Liver (tissue), 9 donors: ENCODE results near the gene LMCD1. TPM values are rescaled to one million over a fixed set of nuclear protein-coding genes. Genes with fewer than 3 reads are reported as not detected.

Source experiments
- DNase-seq: peaks from one replicate; pipeline ENCODE4 v3.0.0-alpha.2; 2017; ENCODE audit warnings: low spot score
- H3K27ac ChIP-seq, 2 donors: one replicate each; pipeline ENCODE4 v1.7.0; 2013; ENCODE audit warnings: inconsistent platforms in 2 of 2, low read length in 2 of 2, control low read depth in 1 of 2, low read depth in 1 of 2, mild to moderate bottlenecking in 1 of 2
- H3K27me3 ChIP-seq, 4 donors: one replicate each; pipeline versions ENCODE4 v1.6.1 to v1.7.0; 2013; ENCODE audit warnings: low read length in 3 of 4, inconsistent platforms in 1 of 4, mild to moderate bottlenecking in 1 of 4, moderate library complexity in 1 of 4; ENCODE audit not compliant: control insufficient read depth in 4 of 4, insufficient read depth in 4 of 4
- H3K36me3 ChIP-seq, 4 donors: one replicate each; pipeline versions ENCODE4 v1.6.1 to v1.7.0; 2013; ENCODE audit warnings: low read length in 3 of 4, mild to moderate bottlenecking in 3 of 4, low read depth in 1 of 4, moderate library complexity in 1 of 4; ENCODE audit not compliant: control insufficient read depth in 4 of 4, insufficient read depth in 3 of 4
- H3K4me1 ChIP-seq, 4 donors: one replicate each; pipeline versions ENCODE4 v1.6.1 to v1.7.0; 2013; ENCODE audit warnings: low read length in 3 of 4, mild to moderate bottlenecking in 3 of 4, moderate library complexity in 1 of 4; ENCODE audit not compliant: control insufficient read depth in 4 of 4, insufficient read depth in 4 of 4
- H3K4me3 ChIP-seq, 3 donors: one replicate each; pipeline versions ENCODE4 v1.6.1 to v1.7.0; 2013; ENCODE audit warnings: low read length in 3 of 3, control low read depth in 1 of 3, low read depth in 1 of 3, mild to moderate bottlenecking in 1 of 3
- H3K9ac ChIP-seq, 2 donors: one replicate each; pipeline ENCODE4 v1.7.0; 2013; ENCODE audit warnings: low read length in 2 of 2, mild to moderate bottlenecking in 2 of 2, moderate library complexity in 2 of 2, control low read depth in 1 of 2, low read depth in 1 of 2
- H3K9me3 ChIP-seq, 4 donors: one replicate each; pipeline versions ENCODE4 v1.6.1 to v1.7.0; 2013; ENCODE audit warnings: low read length in 3 of 4; ENCODE audit not compliant: control insufficient read depth in 4 of 4
- CTCF ChIP-seq: fragments of 150-350 bp; IDR thresholded peaks from 2 replicates; pipeline ENCODE4 v1.5.1; 2017; ENCODE audit warnings: improper control_type of control experiment, low read depth, low read length; ENCODE audit not compliant: missing input control
- FOXA1 ChIP-seq: IDR thresholded peaks from 2 replicates; pipeline ENCODE4 v1.6.1; 2016; ENCODE audit warnings: antibody characterized with exemption
- FOXA2 ChIP-seq: IDR thresholded peaks from 2 replicates; pipeline ENCODE4 v1.6.1; 2016; ENCODE audit warnings: antibody characterized with exemption
- JUND ChIP-seq, 2 donors: IDR thresholded peaks; 2 replicates each; pipeline ENCODE4 v1.6.1; 2016; ENCODE audit warnings: antibody characterized with exemption in 2 of 2
- MAX ChIP-seq: IDR thresholded peaks from 2 replicates; pipeline ENCODE4 v1.6.1; 2016; ENCODE audit warnings: antibody characterized with exemption
- RAD21 ChIP-seq, 2 donors: IDR thresholded peaks; 2 replicates each; pipeline ENCODE4 v1.6.1; 2016; ENCODE audit warnings: antibody characterized with exemption in 2 of 2, mild to moderate bottlenecking in 2 of 2
- RXRA ChIP-seq, 2 donors: IDR thresholded peaks; 2 replicates each; pipeline ENCODE4 v1.6.1; 2017 to 2018; ENCODE audit warnings: antibody characterized with exemption in 2 of 2, mild to moderate bottlenecking in 1 of 2
- TAF1 ChIP-seq: conservative IDR thresholded peaks from 2 replicates; pipeline ENCODE4 v1.6.1; 2016; ENCODE audit warnings: antibody characterized with exemption, mild to moderate bottlenecking
- YY1 ChIP-seq: IDR thresholded peaks from 2 replicates; pipeline ENCODE4 v1.6.1; 2016; ENCODE audit warnings: antibody characterized with exemption, mild to moderate bottlenecking
- ZBTB33 ChIP-seq: IDR thresholded peaks from 2 replicates; pipeline ENCODE4 v1.6.1; 2016; ENCODE audit warnings: antibody characterized with exemption
- WGBS: extraction: QIAGEN DNeasy Blood & Tissue Kit; methylation state at CpG from one replicate; pipeline ENCODE4 v1.1.7; 2013; 5-methylcytosine and 5-hydroxymethylcytosine counted together
- polyA plus RNA-seq, 2 donors: library from polyadenylated mRNA; stranded (reverse) in 1 of 2; unstranded in 1 of 2; fragments of 200-250 nt in 1 of 2; fragments of >200 nt in 1 of 2; fragmentation: Nextera tagmentation in 1 of 2; extraction: Ambion mirVana in 1 of 2; gene quantifications; one replicate each; pipeline versions ENCODE4 v1.2.1 to v1.2.3, GENCODE V29; 2013 to 2015
- total RNA-seq, 2 donors: library from RNA; depleted of rRNA; stranded (reverse); fragments of >200 nt; gene quantifications; one replicate each; pipeline ENCODE4 v1.2.3, GENCODE V29; 2014
- TF ChIP-seq, protein P1 (sequence below): IDR thresholded peaks from 2 replicates; pipeline ENCODE4 v1.6.1; 2016; ENCODE audit warnings: antibody characterized with exemption, mild to moderate bottlenecking
- donor health status: healthy.
- donor health status: healthy.
- donor health status: healthy.
- donor health status: healthy.
- donor health status: healthy.

Gene LMCD1
- total and polyA plus RNA-seq, 4 donors: 3.1 to 8.3 (median 6.0) TPM

- H3K27me3 ChIP-seq: no peaks in the 10 kb centered on the region
- no peaks in the 10 kb centered on the region for H3K36me3 ChIP-seq
- H3K4me1 ChIP-seq: peaks cover 0 to 8% (median under 1%) of the 10 kb centered on the region in 4 donors
- H3K9me3 ChIP-seq: no peaks in the 10 kb centered on the region
- TF ChIP-seq RXRA (IDR thresholded peaks at IDR 0.05) (no peak), FOXA1 (no peak), MAX (no peak), JUND (IDR thresholded peaks at IDR 0.05) (no peak), CTCF (no peak), FOXA2 (no peak), ZBTB33 (no peak)
- TF ChIP-seq, protein P1, sequence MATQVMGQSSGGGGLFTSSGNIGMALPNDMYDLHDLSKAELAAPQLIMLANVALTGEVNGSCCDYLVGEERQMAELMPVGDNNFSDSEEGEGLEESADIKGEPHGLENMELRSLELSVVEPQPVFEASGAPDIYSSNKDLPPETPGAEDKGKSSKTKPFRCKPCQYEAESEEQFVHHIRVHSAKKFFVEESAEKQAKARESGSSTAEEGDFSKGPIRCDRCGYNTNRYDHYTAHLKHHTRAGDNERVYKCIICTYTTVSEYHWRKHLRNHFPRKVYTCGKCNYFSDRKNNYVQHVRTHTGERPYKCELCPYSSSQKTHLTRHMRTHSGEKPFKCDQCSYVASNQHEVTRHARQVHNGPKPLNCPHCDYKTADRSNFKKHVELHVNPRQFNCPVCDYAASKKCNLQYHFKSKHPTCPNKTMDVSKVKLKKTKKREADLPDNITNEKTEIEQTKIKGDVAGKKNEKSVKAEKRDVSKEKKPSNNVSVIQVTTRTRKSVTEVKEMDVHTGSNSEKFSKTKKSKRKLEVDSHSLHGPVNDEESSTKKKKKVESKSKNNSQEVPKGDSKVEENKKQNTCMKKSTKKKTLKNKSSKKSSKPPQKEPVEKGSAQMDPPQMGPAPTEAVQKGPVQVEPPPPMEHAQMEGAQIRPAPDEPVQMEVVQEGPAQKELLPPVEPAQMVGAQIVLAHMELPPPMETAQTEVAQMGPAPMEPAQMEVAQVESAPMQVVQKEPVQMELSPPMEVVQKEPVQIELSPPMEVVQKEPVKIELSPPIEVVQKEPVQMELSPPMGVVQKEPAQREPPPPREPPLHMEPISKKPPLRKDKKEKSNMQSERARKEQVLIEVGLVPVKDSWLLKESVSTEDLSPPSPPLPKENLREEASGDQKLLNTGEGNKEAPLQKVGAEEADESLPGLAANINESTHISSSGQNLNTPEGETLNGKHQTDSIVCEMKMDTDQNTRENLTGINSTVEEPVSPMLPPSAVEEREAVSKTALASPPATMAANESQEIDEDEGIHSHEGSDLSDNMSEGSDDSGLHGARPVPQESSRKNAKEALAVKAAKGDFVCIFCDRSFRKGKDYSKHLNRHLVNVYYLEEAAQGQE: no peak
- no peak for DNase-seq
- no peak overlapping the region for H3K4me3 ChIP-seq
- H3K27ac ChIP-seq: no peak overlapping the region
- WGBS: 95% methylated on average over 4 of the region's 4 CpGs
- H3K9ac ChIP-seq: no peak overlapping the region
Observed at GRCh38 chr3:8493744-8494143, 7.9 kb upstream of the LMCD1 start.

DNA sequence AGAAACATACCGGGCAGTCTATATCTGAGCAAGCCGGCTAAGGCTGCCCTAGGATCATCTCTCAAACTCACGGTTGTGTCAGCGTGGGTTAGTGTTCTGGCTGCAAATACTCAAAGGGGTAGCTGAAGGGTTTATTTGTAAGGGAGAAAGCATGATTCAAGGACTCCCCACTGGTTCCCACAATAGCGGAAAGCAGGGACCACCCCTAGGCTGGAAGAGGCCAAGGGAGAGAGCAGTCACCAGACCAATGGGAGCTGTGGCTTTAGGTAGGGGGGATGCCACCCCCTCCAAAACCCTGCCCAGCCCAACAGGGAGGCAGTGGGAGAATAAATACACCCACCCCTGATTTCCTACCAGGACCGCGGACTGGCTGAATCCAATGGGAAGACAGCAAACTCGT, 7.3 kb upstream of the LMCD1 start:
- Histone ChIP-seq H3K27me3 (no peaks in the 10 kb centered on the region), H3K27ac (no peak overlapping the region), H3K36me3 (no peaks in the 10 kb centered on the region), H3K4me1 (peaks cover 0 to 12% (median 5%) of the 10 kb centered on the region in 4 donors), H3K9me3 (no peaks in the 10 kb centered on the region), H3K9ac (no peak overlapping the region), H3K4me3 (no peak overlapping the region)
- TF ChIP-seq CTCF (no peak), TAF1 (no peak), RAD21 (IDR thresholded peaks at IDR 0.05) (no peak), YY1 (no peak), RXRA (IDR thresholded peaks at IDR 0.05) (no peak)
- TF ChIP-seq, protein P1: no peak
- 98% methylated on average over 8 of the region's 8 CpGs for WGBS
- DNase-seq: no peak
